H9 (cell line): ENCODE results near the gene ANO9. TPM values are rescaled to one million over a fixed set of nuclear protein-coding genes. Genes with fewer than 3 reads are reported as not detected.

Experiments
- DNase-seq: peaks from one replicate; pipeline ENCODE4 v3.0.0-alpha.2; 2017
- H2AFZ ChIP-seq: one replicate; pipeline ENCODE4 v1.6.1; 2013; ENCODE audit warnings: mild to moderate bottlenecking, low read length, control low read depth, moderate library complexity
- H2AK5ac ChIP-seq: 2 replicates; pipeline ENCODE4 v1.6.1; 2013; ENCODE audit warnings: low read length, control low read depth, mixed read lengths; ENCODE audit not compliant: insufficient read length
- H2BK120ac ChIP-seq: one replicate; pipeline ENCODE4 v1.6.1; 2013; ENCODE audit warnings: low read depth, mild to moderate bottlenecking, low read length, control low read depth, inconsistent platforms; ENCODE audit not compliant: poor library complexity, severe bottlenecking
- H2BK12ac ChIP-seq: 2 replicates; pipeline ENCODE4 v1.6.1; 2013; ENCODE audit warnings: low read length, control low read depth, mixed read lengths, low read depth; ENCODE audit not compliant: insufficient read length
- H2BK15ac ChIP-seq: 2 replicates; pipeline ENCODE4 v1.6.1; 2013; ENCODE audit warnings: low read depth, low read length, control low read depth
- H2BK20ac ChIP-seq: one replicate; pipeline ENCODE4 v1.6.1; 2013; ENCODE audit warnings: low read depth, mild to moderate bottlenecking, low read length, control low read depth, inconsistent platforms; ENCODE audit not compliant: poor library complexity, severe bottlenecking
- H2BK5ac ChIP-seq: 2 replicates; pipeline ENCODE4 v1.6.1; 2013; ENCODE audit warnings: low read length, control low read depth, mixed read lengths; ENCODE audit not compliant: insufficient read length
- H3K14ac ChIP-seq: 2 replicates; pipeline ENCODE4 v1.6.1; 2013; ENCODE audit warnings: low read length, control low read depth; ENCODE audit not compliant: insufficient read depth
- H3K18ac ChIP-seq: 2 replicates; pipeline ENCODE4 v1.6.1; 2013; ENCODE audit warnings: low read depth, mild to moderate bottlenecking, mixed read lengths, low read length, control low read depth; ENCODE audit not compliant: insufficient read length
- H3K23ac ChIP-seq: 2 replicates; pipeline ENCODE4 v1.6.1; 2013; ENCODE audit warnings: low read length, control low read depth, mixed read lengths, low read depth; ENCODE audit not compliant: insufficient read length
- H3K23me2 ChIP-seq: 2 replicates; pipeline ENCODE4 v1.6.1; 2013; ENCODE audit warnings: low read depth, mild to moderate bottlenecking, mixed read lengths, low read length, control low read depth; ENCODE audit not compliant: insufficient read length, poor library complexity, severe bottlenecking
- H3K27ac ChIP-seq: 2 replicates; pipeline ENCODE4 v1.5.1; 2013; ENCODE audit warnings: low read length, control low read depth, mixed read lengths, low read depth; ENCODE audit not compliant: insufficient read length
- H3K27me3 ChIP-seq: 2 replicates; pipeline ENCODE4 v1.6.1; 2013; ENCODE audit warnings: low read length, control low read depth, inconsistent platforms; ENCODE audit not compliant: insufficient read depth
- H3K4ac ChIP-seq: 2 replicates; pipeline ENCODE4 v1.6.1; 2013; ENCODE audit warnings: low read depth, mild to moderate bottlenecking, control low read depth, inconsistent platforms, low read length, moderate library complexity
- H3K4me1 ChIP-seq: 2 replicates; pipeline ENCODE4 v1.6.1; 2013; ENCODE audit warnings: low read length, control low read depth, inconsistent platforms; ENCODE audit not compliant: insufficient read depth
- H3K4me2 ChIP-seq: 2 replicates; pipeline ENCODE4 v1.6.1; 2013; ENCODE audit warnings: low read length, control low read depth, mixed read lengths; ENCODE audit not compliant: insufficient read length, insufficient read depth
- H3K56ac ChIP-seq: 2 replicates; pipeline ENCODE4 v1.6.1; 2013; ENCODE audit warnings: low read depth, mild to moderate bottlenecking, mixed read lengths, low read length, control low read depth; ENCODE audit not compliant: insufficient read length
- H3K79me1 ChIP-seq: 2 replicates; pipeline ENCODE4 v1.6.1; 2013; ENCODE audit warnings: low read depth, mild to moderate bottlenecking, moderate library complexity, low read length, control low read depth, inconsistent platforms; ENCODE audit not compliant: insufficient read depth, poor library complexity, severe bottlenecking
- H3K79me2 ChIP-seq: 2 replicates; pipeline ENCODE4 v1.6.1; 2013; ENCODE audit warnings: low read length, control low read depth, inconsistent platforms; ENCODE audit not compliant: insufficient read depth
- H3K9ac ChIP-seq: 2 replicates; pipeline ENCODE4 v1.6.1; 2013; ENCODE audit warnings: low read length, control low read depth, mixed read lengths; ENCODE audit not compliant: insufficient read length; ENCODE audit errors: extremely low read depth
- H3K9me3 ChIP-seq: one replicate; pipeline ENCODE4 v1.6.1; 2013; ENCODE audit warnings: low read depth, low read length, inconsistent platforms; ENCODE audit not compliant: control insufficient read depth
- H3T11ph ChIP-seq: one replicate; pipeline ENCODE4 v1.6.1; 2013; ENCODE audit warnings: mild to moderate bottlenecking, low read length, control low read depth, inconsistent platforms
- H4K20me1 ChIP-seq: one replicate; pipeline ENCODE4 v1.6.1; 2013; ENCODE audit not compliant: control insufficient read depth, insufficient read length, insufficient read depth
- H4K5ac ChIP-seq: 2 replicates; pipeline ENCODE4 v1.6.1; 2013; ENCODE audit warnings: low read depth, mild to moderate bottlenecking, mixed read lengths, low read length, control low read depth; ENCODE audit not compliant: insufficient read length
- H4K8ac ChIP-seq: replicated peaks from 2 replicates; pipeline ENCODE4 v1.6.1; 2013; ENCODE audit warnings: low read length, control low read depth, mixed read lengths, low read depth; ENCODE audit not compliant: insufficient read length
- H4K91ac ChIP-seq: 2 replicates; pipeline ENCODE4 v1.6.1; 2013; ENCODE audit warnings: low read depth, mild to moderate bottlenecking, moderate library complexity, mixed read lengths, low read length, control low read depth; ENCODE audit not compliant: insufficient read length
- H3K27ac Mint-ChIP-seq, 3 experiments: 2 replicates in 2 of 3; 3 replicates in 1 of 3; pipeline ENCODE4 v1.8.0; 2020 to 2021; ENCODE audit warnings: mixed read lengths in 3 of 3, mild to moderate bottlenecking in 1 of 3, moderate library complexity in 1 of 3
- H3K27me3 Mint-ChIP-seq: 2 replicates; pipeline ENCODE4 v1.8.0; 2021; ENCODE audit warnings: low read depth, mild to moderate bottlenecking, moderate library complexity, mixed read lengths
- H3K36me3 Mint-ChIP-seq, 3 experiments: 2 replicates in 2 of 3; 3 replicates in 1 of 3; pipeline ENCODE4 v1.8.0; 2020 to 2021; ENCODE audit warnings: low read depth in 3 of 3, mixed read lengths in 3 of 3; ENCODE audit not compliant: insufficient read depth in 1 of 3
- H3K4me1 Mint-ChIP-seq, 2 experiments: 2 replicates each; pipeline ENCODE4 v1.8.0; 2020; ENCODE audit warnings: mixed read lengths in 2 of 2
- H3K4me3 Mint-ChIP-seq, 2 experiments: 2 replicates in 1 of 2; 3 replicates in 1 of 2; pipeline ENCODE4 v1.8.0; 2020 to 2021; ENCODE audit warnings: mild to moderate bottlenecking in 2 of 2, mixed read lengths in 2 of 2, moderate library complexity in 1 of 2
- H3K9me3 Mint-ChIP-seq, 2 experiments: 2 replicates in 1 of 2; 3 replicates in 1 of 2; pipeline ENCODE4 v1.8.0; 2020; ENCODE audit warnings: mild to moderate bottlenecking in 2 of 2, mixed read lengths in 2 of 2, moderate library complexity in 1 of 2
- CTCF ChIP-seq: fragments of 200-600 bp; sonication (generic); conservative IDR thresholded peaks from 3 replicates; pipeline ENCODE4 v1.8.0; 2021; ENCODE audit warnings: antibody characterized with exemption, mild to moderate bottlenecking
- WGBS: extraction: QIAGEN DNeasy Blood & Tissue Kit; methylation state at CpG from one replicate; pipeline ENCODE4 v1.1.7; 2013; ENCODE audit warnings: missing lambda C conversion rate, low lambda C conversion rate, mixed read lengths; ENCODE audit not compliant: insufficient read length; ENCODE audit errors: extremely low coverage; 5-methylcytosine and 5-hydroxymethylcytosine counted together
- total RNA-seq: library from RNA; stranded (reverse); gene quantifications from 2 replicates; pipeline ENCODE4 v1.2.1, GENCODE V29; 2021

The ANO9 gene
- total RNA-seq, 1 experiment from 2014 or later: 13.1 TPM

GRCh38 chr11:488062-488461 is 46.3 kb upstream of the ANO9 start:
- Mint-ChIP-seq H3K4me3 (no peak overlapping the region; a peak in 1 of 5 replicates), H3K9me3 (no peaks in the 10 kb centered on the region), H3K4me1 (no peaks in the 10 kb centered on the region), H3K36me3 (peaks cover 9 to 17% (median 15%) of the 10 kb centered on the region in 3 experiments), H3K27ac (no peak overlapping the region), H3K27me3 (no peaks in the 10 kb centered on the region)
- Histone ChIP-seq H3K27ac (no peak overlapping the region), H3K4ac (no peak overlapping the region), H4K91ac (no peak overlapping the region), H3K27me3 (no peaks in the 10 kb centered on the region), H2BK5ac (no peak overlapping the region), H2AK5ac (no peak overlapping the region), H3K9ac (no peak overlapping the region), H3T11ph (no peak overlapping the region), H3K4me2 (no peak overlapping the region), H3K18ac (no peak overlapping the region), H3K14ac (no peak overlapping the region), H3K79me2 (no peaks in the 10 kb centered on the region; the same call in 1 of the 2 replicates), H2BK12ac (no peak overlapping the region), H4K20me1 (no peaks in the 10 kb centered on the region), H3K79me1 (peaks cover 2% of the 10 kb centered on the region), H3K56ac (no peak overlapping the region), H2BK120ac (no peak overlapping the region), H2BK20ac (no peak overlapping the region), H3K9me3 (no peaks in the 10 kb centered on the region), H2AFZ (no peak overlapping the region), H3K4me1 (no peaks in the 10 kb centered on the region), H3K23me2 (peaks cover 3% of the 10 kb centered on the region), H3K23ac (no peak overlapping the region), H4K5ac (no peak overlapping the region), H4K8ac (no peak overlapping the region), H2BK15ac (no peak overlapping the region)
- DNase-seq: no peak
- TF ChIP-seq CTCF: no peak
- WGBS: no CpG with 5 or more reads among the region's 25 CpGs
